ENCODE measurements around the gene TLE3. TPM values are rescaled to one million over a fixed set of nuclear protein-coding genes. Genes with fewer than 3 reads are reported as not detected.

Gene TLE3
- polyA plus RNA-seq, 1 donor (not counting 4 experiments of a cell fraction or from before 2014, with no cell fraction given): 8.3 TPM

DNA sequence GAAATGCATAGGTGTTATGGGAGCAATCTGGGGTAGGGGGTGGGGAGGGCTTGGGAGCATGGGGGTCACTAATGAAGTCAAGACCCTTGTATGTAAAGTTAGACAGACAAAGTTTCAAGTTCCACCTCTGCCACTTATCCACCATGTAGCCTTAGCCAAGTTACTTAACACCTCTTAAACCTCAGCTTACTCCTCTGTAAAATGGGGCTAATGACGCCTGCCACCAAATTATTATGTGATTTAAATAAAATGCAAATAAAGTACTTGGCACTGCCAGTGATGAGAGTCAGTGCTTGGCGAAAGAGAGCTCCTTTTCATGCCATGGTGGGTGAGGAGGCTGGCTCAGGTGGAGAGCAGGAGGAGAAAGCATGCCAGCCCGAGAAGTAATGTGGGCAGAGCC is 18.6 kb upstream of the TLE3 start:
- H3K4me1 ChIP-seq (ENCODE audit: control insufficient read depth, extremely low read depth, insufficient read depth, low read length): no peaks in the 10 kb centered on the region
- no peaks in the 10 kb centered on the region for H4K20me1 ChIP-seq (ENCODE audit: control insufficient read depth, extremely low read depth, insufficient read depth, low read length)
- H3K36me3 ChIP-seq (ENCODE audit: control insufficient read depth in 2 of 2, extremely low read depth in 1 of 2, insufficient read depth in 2 of 2, low read length in 2 of 2): no peaks in the 10 kb centered on the region
- DNase-seq (ENCODE audit: low read depth, low spot score) (no peak), FAIRE-seq (no peak)
- TF ChIP-seq EZH2 (IDR thresholded peaks at IDR 0.05; ENCODE audit: low read length): no peak
- TF ChIP-seq, protein P1, sequence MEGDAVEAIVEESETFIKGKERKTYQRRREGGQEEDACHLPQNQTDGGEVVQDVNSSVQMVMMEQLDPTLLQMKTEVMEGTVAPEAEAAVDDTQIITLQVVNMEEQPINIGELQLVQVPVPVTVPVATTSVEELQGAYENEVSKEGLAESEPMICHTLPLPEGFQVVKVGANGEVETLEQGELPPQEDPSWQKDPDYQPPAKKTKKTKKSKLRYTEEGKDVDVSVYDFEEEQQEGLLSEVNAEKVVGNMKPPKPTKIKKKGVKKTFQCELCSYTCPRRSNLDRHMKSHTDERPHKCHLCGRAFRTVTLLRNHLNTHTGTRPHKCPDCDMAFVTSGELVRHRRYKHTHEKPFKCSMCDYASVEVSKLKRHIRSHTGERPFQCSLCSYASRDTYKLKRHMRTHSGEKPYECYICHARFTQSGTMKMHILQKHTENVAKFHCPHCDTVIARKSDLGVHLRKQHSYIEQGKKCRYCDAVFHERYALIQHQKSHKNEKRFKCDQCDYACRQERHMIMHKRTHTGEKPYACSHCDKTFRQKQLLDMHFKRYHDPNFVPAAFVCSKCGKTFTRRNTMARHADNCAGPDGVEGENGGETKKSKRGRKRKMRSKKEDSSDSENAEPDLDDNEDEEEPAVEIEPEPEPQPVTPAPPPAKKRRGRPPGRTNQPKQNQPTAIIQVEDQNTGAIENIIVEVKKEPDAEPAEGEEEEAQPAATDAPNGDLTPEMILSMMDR (optimal IDR thresholded peaks at IDR 0.05 in 1 of 3, IDR thresholded peaks at IDR 0.05 in 1 of 3, conservative IDR thresholded peaks at IDR 0.05 in 1 of 3; ENCODE audit: extremely low read depth in 1 of 3, insufficient read depth in 2 of 3, low read length in 3 of 3): no peak
- H3K9me3 ChIP-seq (ENCODE audit: control insufficient read depth, low read depth, low read length): no peaks in the 10 kb centered on the region
- H3K27me3 ChIP-seq (ENCODE audit: control insufficient read depth, extremely low read depth, insufficient read depth, low read length): peaks cover 32% of the 10 kb centered on the region
- no peaks in the 10 kb centered on the region for H3K79me2 ChIP-seq (ENCODE audit: control insufficient read depth, insufficient read depth, low read length)
- no peak overlapping the region for H2AFZ ChIP-seq (ENCODE audit: control insufficient read depth, low read length)
- dilution Hi-C loops (cut with MboI; ENCODE audit: extremely low pct_ligation_motif_present, low sequenced_read_pairs): no loop called here
- no peak overlapping the region for H3K4me3 ChIP-seq (ENCODE audit: control insufficient read depth in 2 of 3, extremely low read depth in 1 of 3, insufficient read depth in 2 of 3, low read depth in 1 of 3, low read length in 3 of 3)
- H3K9me1 ChIP-seq (ENCODE audit: control insufficient read depth, extremely low read depth, insufficient read depth, low read length): no peaks in the 10 kb centered on the region
- no peak overlapping the region for H3K27ac ChIP-seq (ENCODE audit: control insufficient read depth, insufficient read depth, low read length)
- H3K4me2 ChIP-seq (ENCODE audit: control insufficient read depth, extremely low read depth, insufficient read depth, low read depth, low read length): no peak overlapping the region
- no peak overlapping the region for H3K9ac ChIP-seq (ENCODE audit: control insufficient read depth, extremely low read depth, insufficient read depth, low read length)

DNA sequence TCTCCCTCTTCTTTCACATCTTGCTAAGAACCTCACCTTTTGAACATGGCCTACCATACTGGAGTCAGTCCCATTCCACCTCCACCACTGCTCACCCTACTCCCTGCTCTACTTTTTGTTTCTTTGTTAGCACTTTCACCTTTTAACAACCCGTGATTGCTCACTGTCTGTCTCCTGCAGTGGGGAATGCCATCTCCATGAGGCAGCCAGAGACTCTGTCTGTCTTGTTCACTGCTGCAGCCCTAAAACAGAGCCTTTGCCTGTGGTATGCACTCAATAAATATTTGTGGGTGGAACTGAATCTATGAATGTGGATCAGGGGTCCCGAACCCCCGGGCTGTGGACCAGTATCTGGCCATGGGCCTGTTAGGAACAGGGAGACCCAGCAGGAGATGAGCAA is 16.5 kb upstream of the TLE3 start:
- no peaks in the 10 kb centered on the region for H3K9me1 ChIP-seq (ENCODE audit: control insufficient read depth, extremely low read depth, insufficient read depth, low read length)
- no peak for TF ChIP-seq EZH2 (IDR thresholded peaks at IDR 0.05; ENCODE audit: low read length)
- TF ChIP-seq, protein P1 (optimal IDR thresholded peaks at IDR 0.05 in 1 of 3, IDR thresholded peaks at IDR 0.05 in 1 of 3, conservative IDR thresholded peaks at IDR 0.05 in 1 of 3; ENCODE audit: extremely low read depth in 1 of 3, insufficient read depth in 2 of 3, low read length in 3 of 3): no peak
- no peak overlapping the region for H3K27ac ChIP-seq (ENCODE audit: control insufficient read depth, insufficient read depth, low read length)
- H2AFZ ChIP-seq (ENCODE audit: control insufficient read depth, low read length): no peak overlapping the region
- FAIRE-seq (no peak), DNase-seq (ENCODE audit: low read depth, low spot score) (no peak)
- no peaks in the 10 kb centered on the region for H3K36me3 ChIP-seq (ENCODE audit: control insufficient read depth in 2 of 2, extremely low read depth in 1 of 2, insufficient read depth in 2 of 2, low read length in 2 of 2)
- dilution Hi-C loops (cut with MboI; ENCODE audit: extremely low pct_ligation_motif_present, low sequenced_read_pairs): no loop called here
- no peaks in the 10 kb centered on the region for H4K20me1 ChIP-seq (ENCODE audit: control insufficient read depth, extremely low read depth, insufficient read depth, low read length)
- no peaks in the 10 kb centered on the region for H3K79me2 ChIP-seq (ENCODE audit: control insufficient read depth, insufficient read depth, low read length)
- H3K4me1 ChIP-seq (ENCODE audit: control insufficient read depth, extremely low read depth, insufficient read depth, low read length): no peaks in the 10 kb centered on the region
- no peak overlapping the region for H3K4me3 ChIP-seq (ENCODE audit: control insufficient read depth in 2 of 3, extremely low read depth in 1 of 3, insufficient read depth in 2 of 3, low read depth in 1 of 3, low read length in 3 of 3)
- peaks cover 42% of the 10 kb centered on the region for H3K27me3 ChIP-seq (ENCODE audit: control insufficient read depth, extremely low read depth, insufficient read depth, low read length)
- H3K9ac ChIP-seq (ENCODE audit: control insufficient read depth, extremely low read depth, insufficient read depth, low read length): no peak overlapping the region
- no peaks in the 10 kb centered on the region for H3K9me3 ChIP-seq (ENCODE audit: control insufficient read depth, low read depth, low read length)
- no peak overlapping the region for H3K4me2 ChIP-seq (ENCODE audit: control insufficient read depth, extremely low read depth, insufficient read depth, low read depth, low read length)
